ENCODE results near the gene FLYWCH1.

FLYWCH1 gene

GRCh38 chr16:2987833-2988232, 76.1 kb downstream of the FLYWCH1 start:
- DNase-seq = no peak

GRCh38 chr16:2988590-2989099, 76.9 kb downstream of the FLYWCH1 start:
- DNase-seq = no peak

GRCh38 chr16:2990891-2991290, 79.2 kb downstream of the FLYWCH1 start:
- no peak for DNase-seq

- no peak for DNase-seq
Observed at GRCh38 chr16:2991566-2992261, 80.0 kb downstream of the FLYWCH1 start.

- no peak for DNase-seq
Observed at GRCh38 chr16:2992383-2993081, 80.8 kb downstream of the FLYWCH1 start.

- no peak for DNase-seq
Observed at GRCh38 chr16:2996298-2996697, 84.6 kb downstream of the FLYWCH1 start.

GRCh38 chr16:2999929-3000328, 88.2 kb downstream of the FLYWCH1 start:
- DNase-seq = no peak

GRCh38 chr16:3000540-3000939, 88.8 kb downstream of the FLYWCH1 start:
- no peak for DNase-seq

All from NCI-H2029 (cell line).